Thymus (tissue), 14 donors: ENCODE measurements around the gene PLAGL1. TPM values are rescaled to one million over a fixed set of nuclear protein-coding genes. Genes with fewer than 3 reads are reported as not detected.
"Not testable (repeated sequence)": the region's sequence is repeated elsewhere in the genome, so short reads cannot be mapped to it uniquely, and the experiment has no call there.

ENCODE experiments used
- DNase-seq, 9 donors: peaks; one replicate each; pipeline ENCODE4 v3.0.0-alpha.2; 2013; ENCODE audit warnings: low spot score in 9 of 9, low read depth in 6 of 9, missing footprints in 1 of 9
- H3K27ac ChIP-seq, 2 donors: one replicate each; pipeline ENCODE4 v1.5.1; 2013; ENCODE audit warnings: control low read depth in 1 of 2, low read depth in 1 of 2, low read length in 1 of 2, mild to moderate bottlenecking in 1 of 2, moderate library complexity in 1 of 2
- H3K27me3 ChIP-seq, 2 donors: one replicate each; pipeline ENCODE4 v1.5.1; 2013; ENCODE audit warnings: low read length in 1 of 2; ENCODE audit not compliant: control insufficient read depth in 2 of 2, insufficient read depth in 1 of 2
- H3K36me3 ChIP-seq, 2 donors: one replicate each; pipeline ENCODE4 v1.5.1; 2013; ENCODE audit warnings: low read length in 1 of 2, mild to moderate bottlenecking in 1 of 2, moderate library complexity in 1 of 2; ENCODE audit not compliant: control insufficient read depth in 2 of 2, insufficient read depth in 2 of 2
- H3K4me1 ChIP-seq, 2 donors: one replicate each; pipeline ENCODE4 v1.5.1; 2013; ENCODE audit warnings: low read length in 2 of 2; ENCODE audit not compliant: control insufficient read depth in 2 of 2, insufficient read depth in 2 of 2
- H3K4me3 ChIP-seq, 2 donors: one replicate each; pipeline ENCODE4 v1.5.1; 2013; ENCODE audit warnings: low read length in 2 of 2, control low read depth in 1 of 2, mild to moderate bottlenecking in 1 of 2
- H3K9me3 ChIP-seq, 2 donors: one replicate each; pipeline ENCODE4 v1.5.1; 2013; ENCODE audit warnings: low read length in 1 of 2, mild to moderate bottlenecking in 1 of 2; ENCODE audit not compliant: control insufficient read depth in 2 of 2, insufficient read depth in 1 of 2
- WGBS: extraction: QIAGEN DNeasy Blood & Tissue Kit; methylation state at CpG from one replicate; pipeline ENCODE4 v1.1.7; 2013; 5-methylcytosine and 5-hydroxymethylcytosine counted together
- long read RNA-seq, 10 donors: transcript quantifications; one replicate each; lab custom pipeline, GENCODE V29; 2026
- polyA plus RNA-seq: library from polyadenylated mRNA; stranded (reverse); fragments of 200-250 nt; gene quantifications from one replicate; pipeline ENCODE4 v1.2.3, GENCODE V29; 2013
- total RNA-seq: library from RNA; stranded (reverse); fragments of 120-200 nt; gene quantifications from one replicate; pipeline ENCODE4 v1.2.4, GENCODE V29; 2013
- donor health status: healthy.

PLAGL1 gene
- total RNA-seq (5.4 TPM), polyA plus RNA-seq (9.8 TPM)
- long read RNA-seq, donor 1 = 0 reads
- long read RNA-seq, donor 2 = 0 reads
- long read RNA-seq, donor 3 = 0 reads
- long read RNA-seq, donor 4 = 0 reads
- long read RNA-seq, donor 5, partial matches to known transcripts = 0 of 3 reads
- long read RNA-seq, donor 5, other reads (novel, unspliced or antisense) = 0 of 3 reads
- long read RNA-seq, donor 6, partial matches to known transcripts = 0 of 1 reads
- long read RNA-seq, donor 6, other reads (novel, unspliced or antisense) = 0 of 1 reads
- long read RNA-seq, donor 7, partial matches to known transcripts = 0 of 1 reads
- long read RNA-seq, donor 7, other reads (novel, unspliced or antisense) = 0 of 1 reads
- long read RNA-seq, donor 8 = 0 reads
- long read RNA-seq, donor 9, partial matches to known transcripts = 0 of 1 reads
- long read RNA-seq, donor 9, other reads (novel, unspliced or antisense) = 0 of 1 reads
- long read RNA-seq, donor 10, partial matches to known transcripts = 0 of 1 reads
- long read RNA-seq, donor 10, other reads (novel, unspliced or antisense) = 0 of 1 reads

GRCh38 chr6:144008120-144008811, at the start of gene PLAGL1:
TSS of gene PLAGL1 (minus strand) at chr6:144008259. CDS start at chr6:143948136, 60,123 bp downstream.
- H3K36me3 ChIP-seq = no peaks in the 10 kb centered on the region
- WGBS = 44% methylated on average over 75 of the region's 75 CpGs
- H3K27me3 ChIP-seq = peaks cover 2 to 5% of the 10 kb centered on the region in 2 donors
- peaks cover 0 to 6% of the 10 kb centered on the region in 2 donors for H3K4me1 ChIP-seq
- peak within 1 kb of the TSS; percentile 49 to 66 for H3K4me3 ChIP-seq
- no peak within 1 kb of the TSS for H3K27ac ChIP-seq
- DNase-seq = peak in 6 of 9 donors; percentile 21 to 63 (median 37)
- no peaks in the 10 kb centered on the region for H3K9me3 ChIP-seq

- H3K4me3 ChIP-seq = peak overlapping the region in 1 of 2 donors; percentile 30
Measured at GRCh38 chr6:144055121-144055931, 47.3 kb upstream of the PLAGL1 start.

GRCh38 chr6:144053601-144054000, 45.5 kb upstream of the PLAGL1 start:
- Histone ChIP-seq H3K4me1 (peaks cover 6 to 7% of the 10 kb centered on the region in 2 donors), H3K27me3 (no peaks in the 10 kb centered on the region), H3K27ac (no peak overlapping the region), H3K36me3 (no peaks in the 10 kb centered on the region), H3K9me3 (no peaks in the 10 kb centered on the region), H3K4me3 (no peak overlapping the region)
- WGBS = 64% methylated on average over 3 of the region's 3 CpGs
- no peak for DNase-seq

More at GRCh38 chr6:144055121-144055931, 47.3 kb upstream of the PLAGL1 start:
- 14% methylated on average over 6 of the region's 6 CpGs for WGBS
- H3K27ac ChIP-seq = peak overlapping the region; percentile 53 to 62
- peak in 8 of 9 donors; percentile 40 to 89 (median 66) for DNase-seq
- no peaks in the 10 kb centered on the region for H3K9me3 ChIP-seq
- peaks cover 6 to 7% of the 10 kb centered on the region in 2 donors for H3K4me1 ChIP-seq
- H3K36me3 ChIP-seq = no peaks in the 10 kb centered on the region
- H3K27me3 ChIP-seq = no peaks in the 10 kb centered on the region

- H3K9me3 ChIP-seq = peaks cover 0 to 6% of the 10 kb centered on the region in 2 donors
- no peak for DNase-seq
- peaks cover 6 to 7% of the 10 kb centered on the region in 2 donors for H3K4me1 ChIP-seq
- no peaks in the 10 kb centered on the region for H3K27me3 ChIP-seq
- H3K4me3 ChIP-seq = no peak overlapping the region
- no peaks in the 10 kb centered on the region for H3K36me3 ChIP-seq
- no peak overlapping the region for H3K27ac ChIP-seq
Measured at GRCh38 chr6:144052488-144052887, 44.4 kb upstream of the PLAGL1 start.

GRCh38 chr6:144049386-144049785, 41.3 kb upstream of the PLAGL1 start:
- WGBS = 93% methylated on average over 1 of the region's 1 CpG
- no peaks in the 10 kb centered on the region for H3K4me1 ChIP-seq
- H3K27me3 ChIP-seq = no peaks in the 10 kb centered on the region
- no peaks in the 10 kb centered on the region for H3K36me3 ChIP-seq
- peaks cover 0 to 12% of the 10 kb centered on the region in 2 donors for H3K9me3 ChIP-seq
- H3K4me3 ChIP-seq = no peak overlapping the region
- no peak for DNase-seq
- H3K27ac ChIP-seq = no peak overlapping the region

- no peak for DNase-seq
- Histone ChIP-seq H3K27ac (no peak overlapping the region), H3K9me3 (peaks cover 0 to 12% of the 10 kb centered on the region in 2 donors), H3K4me1 (no peaks in the 10 kb centered on the region), H3K4me3 (no peak overlapping the region), H3K36me3 (no peaks in the 10 kb centered on the region), H3K27me3 (no peaks in the 10 kb centered on the region)
- 91% methylated on average over 1 of the region's 1 CpG for WGBS
Measured at GRCh38 chr6:144047688-144048087, 39.6 kb upstream of the PLAGL1 start.

- WGBS = 87% methylated on average over 8 of the region's 8 CpGs
- not testable (repeated sequence) for H3K4me3 ChIP-seq, H3K27me3 ChIP-seq, DNase-seq, H3K27ac ChIP-seq, H3K36me3 ChIP-seq, H3K4me1 ChIP-seq
- H3K9me3 ChIP-seq = peaks cover 0 to 12% of the 10 kb centered on the region in 2 donors
Measured at GRCh38 chr6:144046672-144047071, 38.6 kb upstream of the PLAGL1 start.

GRCh38 chr6:144044989-144045388, 36.9 kb upstream of the PLAGL1 start:
- H3K27me3 ChIP-seq, H3K36me3 ChIP-seq, H3K4me3 ChIP-seq, H3K4me1 ChIP-seq, DNase-seq, H3K27ac ChIP-seq: not testable (repeated sequence)
- 94% methylated on average over 2 of the region's 2 CpGs for WGBS
- H3K9me3 ChIP-seq = peaks cover 0 to 12% of the 10 kb centered on the region in 2 donors
